HL-60/S4 treated with retinoic acid at 250 ng/mL for 4 days and 3 days (cell line): Measurements from ENCODE around the gene RBX1.
"Not testable (repeated sequence)": the region's sequence is repeated elsewhere in the genome, so short reads cannot be mapped to it uniquely, and the experiment has no call there.

Experiments
- in situ Hi-C: fragments of 300-500 bp; cut with MboI; formaldehyde crosslinking; loops from 2 replicates; pipeline ENCODE4 v1.7.0; 2022; ENCODE audit warnings: low sequenced_read_pairs

The RBX1 gene

DNA sequence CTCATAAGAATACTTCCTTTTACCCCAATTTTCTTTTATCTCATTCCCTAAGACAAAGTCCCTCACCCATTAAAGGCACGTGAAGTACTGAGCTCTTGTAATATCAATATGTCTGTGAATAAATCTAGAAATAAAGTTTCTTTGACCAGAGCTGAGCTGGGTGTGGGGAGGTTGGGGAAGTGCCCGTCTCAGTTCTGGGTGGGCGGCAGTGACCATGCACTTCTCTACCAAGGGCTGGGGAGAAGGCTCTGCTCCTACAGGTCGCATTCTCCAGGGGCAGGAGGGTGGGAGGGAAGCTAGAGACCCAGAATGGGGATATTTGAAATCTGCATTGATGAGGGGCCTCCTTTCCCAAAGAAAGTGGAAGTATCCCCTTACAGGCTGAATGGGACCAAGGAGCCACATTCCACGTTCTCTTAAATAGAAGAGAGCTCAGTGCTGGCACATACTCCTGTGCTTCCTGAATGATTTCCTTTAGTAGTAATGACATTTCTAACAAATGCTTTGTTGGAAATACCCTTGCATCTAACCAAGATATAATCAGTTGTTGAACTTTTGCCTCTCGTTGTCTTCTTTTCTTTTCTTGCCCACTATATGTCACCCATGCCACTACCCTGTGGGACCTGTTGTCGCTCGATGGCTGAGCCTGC is 16.1 kb downstream of the RBX1 start:
- in situ Hi-C loops: no loop called here

GRCh38 chr22:40972587-40972986 is 21.4 kb downstream of the RBX1 start:
- in situ Hi-C loops: no loop called here

- in situ Hi-C loops: no loop called here
Measured at GRCh38 chr22:40973144-40973543, 22.0 kb downstream of the RBX1 start.

DNA sequence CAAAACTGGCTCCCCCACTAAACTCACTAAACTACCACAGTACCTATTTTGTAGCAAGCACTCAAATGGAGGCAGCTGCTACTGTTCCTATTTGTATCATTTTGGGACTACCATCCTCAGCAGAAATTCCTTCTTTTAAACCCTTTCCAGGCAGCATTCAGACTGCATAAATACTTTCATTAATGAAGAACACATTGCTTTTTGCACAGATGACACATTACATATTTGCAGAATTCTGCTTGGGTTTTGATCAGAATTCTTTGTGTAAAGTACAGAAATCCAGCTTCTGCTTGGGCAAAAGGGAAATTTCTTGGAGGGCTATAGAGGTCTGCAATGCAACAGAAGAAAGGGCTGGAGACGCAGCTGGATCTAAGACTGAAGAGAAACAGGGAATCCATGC is 24.2 kb downstream of the RBX1 start:
- in situ Hi-C loops: no loop called here

- in situ Hi-C loops: no loop called here
Measured at GRCh38 chr22:40976866-40977700, 25.9 kb downstream of the RBX1 start.

- in situ Hi-C loops: no loop called here
Measured at GRCh38 chr22:40979198-40979597, 28.0 kb downstream of the RBX1 start.

DNA sequence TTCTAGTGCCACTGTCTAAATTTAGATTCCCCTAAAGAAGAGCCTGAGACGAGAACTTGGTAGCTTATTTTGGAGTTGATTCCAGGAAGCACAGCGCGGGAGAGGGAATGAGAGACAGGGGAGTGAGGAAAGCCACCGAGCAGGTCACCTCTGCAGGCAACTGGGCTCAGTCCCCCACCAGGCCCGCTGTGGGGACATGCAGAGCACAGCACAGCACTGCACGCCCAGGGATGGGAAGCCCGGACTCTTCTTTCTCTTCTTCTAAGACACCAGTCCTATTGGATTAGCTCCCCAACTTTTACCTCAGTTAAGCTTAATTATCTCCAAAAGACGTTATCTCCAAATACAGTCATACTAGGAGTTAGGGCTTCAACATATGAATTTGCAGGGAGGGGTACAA is 28.7 kb downstream of the RBX1 start:
- in situ Hi-C loops: no loop called here

- in situ Hi-C loops: no loop called here
Measured at GRCh38 chr22:40982482-40983385, 31.6 kb downstream of the RBX1 start.

GRCh38 chr22:40991298-40991697 is 40.1 kb downstream of the RBX1 start:
- in situ Hi-C loops: no loop called here

GRCh38 chr22:40995821-40996220 is 44.6 kb downstream of the RBX1 start:
- in situ Hi-C loops: no loop called here

DNA sequence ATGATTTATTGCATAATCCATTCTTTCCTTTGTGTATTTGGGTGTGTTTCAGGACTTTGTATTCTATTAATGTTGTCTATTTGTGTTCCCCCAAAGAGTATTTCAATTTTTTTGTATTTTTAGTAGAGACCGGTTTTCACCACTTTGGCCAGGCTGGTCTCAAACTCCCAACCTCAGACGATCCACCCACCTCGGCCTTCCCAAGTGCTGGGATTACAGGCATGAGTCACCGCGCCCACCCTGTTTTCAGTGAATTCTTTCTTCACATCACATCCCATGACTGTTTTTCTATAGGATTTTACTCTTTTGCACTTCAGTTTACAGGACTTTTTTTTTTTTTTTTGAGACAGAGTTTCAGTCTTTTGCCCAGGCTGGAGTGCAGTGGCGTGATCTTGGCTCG is 46.3 kb downstream of the RBX1 start:
- in situ Hi-C loops: no loop called here

- in situ Hi-C loops: no loop called here
Measured at GRCh38 chr22:41000040-41000565, 48.9 kb downstream of the RBX1 start.

- in situ Hi-C loops: no loop called here
Measured at GRCh38 chr22:41000941-41001721, 50.0 kb downstream of the RBX1 start.

DNA sequence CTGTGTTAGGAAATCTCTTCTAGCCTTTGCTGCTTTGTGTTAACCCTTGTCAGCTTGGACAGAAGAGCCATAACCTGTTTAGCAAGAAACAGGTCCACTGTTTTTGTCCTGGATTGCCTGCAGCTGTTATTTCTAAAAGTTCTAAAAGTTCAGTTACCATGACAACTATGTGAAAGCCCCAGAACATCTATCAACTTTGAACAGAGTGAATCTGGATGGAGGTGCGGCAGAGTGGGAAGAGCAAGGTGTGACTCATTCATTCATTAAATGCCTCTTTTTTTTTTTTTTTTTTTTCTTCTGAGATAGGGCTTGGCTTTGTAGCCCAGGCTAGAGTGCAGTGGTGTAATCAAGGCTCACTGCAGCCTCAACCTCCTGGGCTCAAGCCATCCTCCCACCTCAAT is 50.5 kb downstream of the RBX1 start:
- in situ Hi-C loops: no loop called here

DNA sequence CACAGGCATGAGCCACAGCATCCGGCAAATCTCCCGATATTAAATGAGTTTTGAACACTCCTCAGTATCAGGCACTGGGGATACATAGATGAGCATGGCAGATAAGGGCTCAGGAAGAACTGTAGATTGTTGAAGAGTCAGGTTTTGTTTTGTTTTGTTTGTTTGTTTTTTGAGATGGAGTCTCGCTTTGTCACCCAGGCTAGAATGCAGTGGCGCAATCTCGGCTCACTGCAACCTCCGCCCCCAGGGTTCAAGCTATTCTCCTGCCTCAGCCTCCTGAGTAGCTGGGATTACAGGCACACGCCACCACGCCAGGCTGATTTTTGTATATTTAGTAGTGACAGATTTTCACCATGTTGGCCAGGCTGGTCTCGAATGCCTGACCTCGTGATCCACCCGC is 51.2 kb downstream of the RBX1 start:
- in situ Hi-C loops: not testable (repeated sequence)

DNA sequence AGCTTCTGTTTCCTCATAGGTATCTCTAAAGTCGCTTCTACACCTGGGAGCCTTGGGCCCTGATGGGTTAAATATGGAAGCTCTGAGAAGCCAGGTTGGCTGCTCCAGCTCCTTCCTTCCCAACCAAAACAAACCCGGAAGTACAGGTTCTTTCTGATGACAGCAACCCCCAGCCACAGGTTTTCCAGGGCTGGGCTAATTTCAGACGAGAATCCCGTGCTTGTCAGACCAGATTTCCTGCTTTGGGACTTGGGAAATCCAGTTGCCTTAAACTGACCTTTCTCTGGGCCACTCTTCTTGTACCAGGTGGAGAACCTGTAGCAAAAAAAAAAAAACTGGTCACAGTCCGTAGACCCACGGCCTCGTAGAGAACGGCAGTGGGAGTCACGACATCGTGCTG is 51.9 kb downstream of the RBX1 start:
- in situ Hi-C loops: no loop called here

DNA sequence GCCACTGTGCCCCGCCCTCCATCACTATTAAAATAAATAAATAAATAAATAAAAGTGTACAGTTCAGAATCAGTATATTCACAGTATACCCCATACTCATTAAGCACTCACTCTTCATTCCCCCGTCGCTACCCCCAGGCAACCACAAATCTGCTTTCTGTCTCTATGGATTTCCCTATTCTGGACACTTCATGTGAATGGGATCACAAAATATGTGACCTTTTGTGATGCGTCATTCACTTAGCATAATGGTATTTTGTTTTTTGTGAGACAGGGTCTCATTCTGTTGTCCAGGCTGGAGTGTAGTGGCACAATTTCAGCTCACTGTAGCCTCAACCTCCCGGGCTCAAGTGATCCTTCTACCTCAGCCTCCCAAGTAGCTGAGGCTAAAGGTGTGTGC is 52.8 kb downstream of the RBX1 start:
- in situ Hi-C loops: no loop called here

DNA sequence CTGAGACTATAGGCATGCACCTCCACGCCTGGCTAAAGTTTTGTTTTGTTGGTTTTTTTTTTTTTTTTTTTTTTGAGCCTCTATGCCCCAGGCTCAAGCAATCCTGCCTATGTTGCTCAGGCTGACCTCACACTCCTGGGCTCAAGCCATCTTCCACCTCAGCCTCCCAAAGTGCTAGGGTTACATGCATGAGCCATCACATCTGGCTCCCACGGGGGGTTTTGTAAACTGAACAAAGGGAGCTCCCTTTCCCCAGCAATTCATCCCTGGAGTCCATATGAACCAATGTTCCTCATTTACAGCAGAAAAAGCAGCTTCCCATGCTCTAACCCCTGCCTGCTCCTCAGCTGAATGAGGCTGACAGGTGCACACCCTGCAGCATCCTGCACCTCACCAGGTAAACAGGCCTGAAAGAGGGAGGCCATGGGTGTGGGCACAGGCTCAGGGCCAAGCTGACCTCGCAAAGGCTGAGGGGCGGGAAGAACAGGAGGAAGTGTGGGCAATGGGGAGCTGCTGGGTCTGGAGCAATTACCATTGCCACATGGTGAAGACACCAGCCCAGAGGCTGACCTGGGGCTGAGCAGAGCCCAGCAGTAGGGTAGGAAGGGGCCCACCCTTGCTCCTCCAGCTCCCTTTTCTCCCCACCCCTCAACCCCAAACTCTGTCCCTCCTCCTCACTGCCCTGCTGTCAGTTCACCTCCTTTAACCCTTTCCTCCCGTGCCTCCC is 58.2 kb downstream of the RBX1 start:
- in situ Hi-C loops: no loop called here

DNA sequence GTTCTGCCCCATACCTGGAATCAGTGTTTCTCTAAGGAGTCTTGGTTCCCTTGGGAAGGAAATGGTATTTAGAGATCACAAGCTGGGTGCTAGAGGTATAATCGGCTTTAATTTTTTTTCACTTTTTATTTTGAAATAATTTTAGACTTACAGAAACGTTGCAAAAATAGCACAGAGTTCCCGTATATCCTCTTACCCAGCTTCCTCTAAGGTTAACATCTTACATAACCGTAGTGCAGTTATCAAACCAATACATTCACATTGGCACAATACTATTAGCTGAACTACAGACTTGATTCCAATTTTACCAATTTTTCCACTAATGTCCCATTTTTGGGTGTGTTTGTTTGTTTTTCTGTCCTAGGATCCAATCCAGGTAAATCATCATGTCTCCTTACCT is 63.8 kb downstream of the RBX1 start:
- in situ Hi-C loops: no loop called here

- in situ Hi-C loops: no loop called here
Measured at GRCh38 chr22:41021061-41021612, 70.0 kb downstream of the RBX1 start.
